Left lung (tissue), 14 donors: ENCODE results near the gene TMEM209. TPM values are rescaled to one million over a fixed set of nuclear protein-coding genes. Genes with fewer than 3 reads are reported as not detected.
"Not testable (repeated sequence)": the region's sequence is repeated elsewhere in the genome, so short reads cannot be mapped to it uniquely, and the experiment has no call there.

Source experiments
- ATAC-seq: fragments of 200-7000 bp; cut with Tn5 transposase; one replicate; pipeline ENCODE4 v1.9.1; 2020; ENCODE audit warnings: moderate library complexity
- DNase-seq, 4 donors: peaks; one replicate each; pipeline ENCODE4 v3.0.0-alpha.2; 2013 to 2020
- H3K27ac ChIP-seq, 2 donors: fragments of 200-600 bp; sonication (generic) in 1 of 2; one replicate each; pipeline versions ENCODE4 v1.5.0 to v1.8.0; 2020 to 2021
- H3K27me3 ChIP-seq, 2 donors: fragments of 200-600 bp; sonication (generic) in 1 of 2; one replicate each; pipeline versions ENCODE4 v1.5.0 to v1.8.0; 2020 to 2021
- H3K36me3 ChIP-seq, 2 donors: fragments of 200-600 bp; sonication (generic) in 1 of 2; one replicate each; pipeline versions ENCODE4 v1.5.0 to v1.8.0; 2020 to 2021
- H3K4me1 ChIP-seq, 2 donors: fragments of 200-600 bp; one replicate each; pipeline ENCODE4 v1.8.0; 2021
- H3K4me3 ChIP-seq, 2 donors: fragments of 200-600 bp; sonication (generic) in 1 of 2; one replicate each; pipeline versions ENCODE4 v1.5.0 to v1.8.0; 2020 to 2021; ENCODE audit warnings: mild to moderate bottlenecking in 1 of 2
- H3K9me3 ChIP-seq, 2 donors: fragments of 200-600 bp; sonication (generic) in 1 of 2; one replicate each; pipeline versions ENCODE4 v1.5.0 to v1.8.0; 2020 to 2021
- CTCF ChIP-seq, 2 donors: fragments of 200-600 bp; sonication (generic) in 1 of 2; IDR thresholded peaks; one replicate each; pipeline versions ENCODE4 v1.5.0 to v1.8.0; 2021; ENCODE audit warnings: antibody characterized with exemption in 2 of 2
- intact Hi-C, 2 donors: fragments of 100-400 bp; cut with DNase I; formaldehyde crosslinking; loops; one replicate each; pipeline versions ENCODE4 v1.11.2 to v1.14.2; 2022
- long read RNA-seq, 12 donors: library from polyadenylated mRNA in 2 of 12; unstranded in 2 of 12; transcript quantifications; one replicate each; pipeline ENCODE4 v2.0.0 and lab custom pipeline, GENCODE V29; 2019 to 2026
- polyA plus RNA-seq, 6 donors: library from polyadenylated mRNA; unstranded; fragments of 120-200 nt; gene quantifications; one replicate each; pipeline ENCODE4 v1.2.1, GENCODE V29; 2013; ENCODE audit not compliant: insufficient read length in 6 of 6
- total RNA-seq, 2 donors: library from RNA; stranded (reverse); fragmentation: NEBNext Ultra II Directional; extraction: Animal tissue kit (Norgen Biotek cat#: 25700); gene quantifications; one replicate each; pipeline ENCODE4 v1.2.1, GENCODE V29; 2021
- donor health status: DM: no; HTN: yes; CAD: no.
- donor health status: DM: no; HTN: no; CAD: no.

TMEM209 gene
- total RNA-seq, result 10 to 100 TPM; 19.7 to 23.5 TPM
- 10 to 100 TPM; 18.8 to 21.5 (median 20.3) TPM for polyA plus RNA-seq
- long read RNA-seq, donor 1, partial matches to known transcripts, result 5 of 8 reads
- long read RNA-seq, donor 1, other reads (novel, unspliced or antisense), result 0 of 8 reads
- long read RNA-seq, donor 2, partial matches to known transcripts, result 0 of 2 reads
- long read RNA-seq, donor 2, other reads (novel, unspliced or antisense), result 0 of 2 reads
- long read RNA-seq, donor 3, partial matches to known transcripts, result 0 of 3 reads
- long read RNA-seq, donor 3, other reads (novel, unspliced or antisense), result 0 of 3 reads
- long read RNA-seq, donor 4, partial matches to known transcripts, result 1 of 1 reads
- long read RNA-seq, donor 4, other reads (novel, unspliced or antisense), result 0 of 1 reads
- long read RNA-seq, donor 5, partial matches to known transcripts, result 0 of 2 reads
- long read RNA-seq, donor 5, other reads (novel, unspliced or antisense), result 0 of 2 reads
- long read RNA-seq, donor 6, partial matches to known transcripts, result 5 of 7 reads
- long read RNA-seq, donor 6, other reads (novel, unspliced or antisense), result 0 of 7 reads
- long read RNA-seq, donor 7, partial matches to known transcripts, result 0 of 6 reads
- long read RNA-seq, donor 7, other reads (novel, unspliced or antisense), result 6 of 6 reads
- long read RNA-seq, donor 8, partial matches to known transcripts, result 0 of 2 reads
- long read RNA-seq, donor 8, other reads (novel, unspliced or antisense), result 0 of 2 reads
- long read RNA-seq, donor 9, result 0 reads
- long read RNA-seq, donor 10, partial matches to known transcripts, result 0 of 2 reads
- long read RNA-seq, donor 10, other reads (novel, unspliced or antisense), result 2 of 2 reads
- long read RNA-seq, donor 11, result 0 reads
- long read RNA-seq, donor 12, partial matches to known transcripts, result 0 of 1 reads
- long read RNA-seq, donor 12, other reads (novel, unspliced or antisense), result 0 of 1 reads

- Histone ChIP-seq H3K9me3 (no peaks in the 10 kb centered on the region), H3K36me3 (peaks cover 0 to 28% of the 10 kb centered on the region in 2 donors), H3K4me3 (peak within 1 kb of the TSS; percentile 63 to 67), H3K4me1 (peaks cover 0 to 17% of the 10 kb centered on the region in 2 donors), H3K27me3 (no peaks in the 10 kb centered on the region), H3K27ac (peak within 1 kb of the TSS; percentile 89 to 91)
- peak in 1 of 2 donors; percentile 10 for TF ChIP-seq CTCF (IDR thresholded peaks at IDR 0.05)
- intact Hi-C loops, result no loop called here
- DNase-seq, result peak; percentile 96 to 99 (median 97)
- peak; percentile 97 for ATAC-seq
Observed at GRCh38 chr7:130205084-130205947, at the start of gene TMEM209. Gene TMEM209 (minus strand): TSS chr7:130205406. CDS start chr7:130205375, 31 bp downstream.

GRCh38 chr7:130254555-130254954 is 49.3 kb upstream of the TMEM209 start:
- DNase-seq, result no peak
- H3K4me1 ChIP-seq, result no peaks in the 10 kb centered on the region
- no peak overlapping the region for H3K4me3 ChIP-seq
- intact Hi-C loops, result no loop called here
- no peaks in the 10 kb centered on the region for H3K27me3 ChIP-seq
- H3K9me3 ChIP-seq, result peaks cover 4 to 52% of the 10 kb centered on the region in 2 donors
- no peak for TF ChIP-seq CTCF (IDR thresholded peaks at IDR 0.05)
- no peaks in the 10 kb centered on the region for H3K36me3 ChIP-seq
- no peak for ATAC-seq
- H3K27ac ChIP-seq, result no peak overlapping the region

- intact Hi-C loops, DNase-seq, H3K4me1 ChIP-seq, H3K27ac ChIP-seq, H3K27me3 ChIP-seq, H3K9me3 ChIP-seq, H3K4me3 ChIP-seq, H3K36me3 ChIP-seq, ATAC-seq: not testable (repeated sequence)
Observed at GRCh38 chr7:130249626-130250025, 44.4 kb upstream of the TMEM209 start.

- intact Hi-C loops, H3K27me3 ChIP-seq, H3K9me3 ChIP-seq, H3K4me1 ChIP-seq, H3K4me3 ChIP-seq, H3K27ac ChIP-seq, H3K36me3 ChIP-seq, DNase-seq, ATAC-seq: not testable (repeated sequence)
Observed at GRCh38 chr7:130248842-130249241, 43.6 kb upstream of the TMEM209 start.

GRCh38 chr7:130246491-130246890 is 41.3 kb upstream of the TMEM209 start:
- H3K9me3 ChIP-seq, H3K4me1 ChIP-seq, H3K36me3 ChIP-seq, intact Hi-C loops, H3K4me3 ChIP-seq, H3K27ac ChIP-seq, ATAC-seq, H3K27me3 ChIP-seq, DNase-seq: not testable (repeated sequence)

GRCh38 chr7:130243486-130243885 is 38.3 kb upstream of the TMEM209 start:
- H3K27me3 ChIP-seq, H3K4me3 ChIP-seq, H3K36me3 ChIP-seq, ATAC-seq, H3K27ac ChIP-seq, H3K9me3 ChIP-seq, intact Hi-C loops, H3K4me1 ChIP-seq: not testable (repeated sequence)
- peak in 2 of 4 donors; percentile 14 to 42 for DNase-seq
